ENCODE data around the gene BZW1.
A peak's percentile ranks its signal among the peaks of the same experiment; 100 is the strongest.

The BZW1 gene

DNA sequence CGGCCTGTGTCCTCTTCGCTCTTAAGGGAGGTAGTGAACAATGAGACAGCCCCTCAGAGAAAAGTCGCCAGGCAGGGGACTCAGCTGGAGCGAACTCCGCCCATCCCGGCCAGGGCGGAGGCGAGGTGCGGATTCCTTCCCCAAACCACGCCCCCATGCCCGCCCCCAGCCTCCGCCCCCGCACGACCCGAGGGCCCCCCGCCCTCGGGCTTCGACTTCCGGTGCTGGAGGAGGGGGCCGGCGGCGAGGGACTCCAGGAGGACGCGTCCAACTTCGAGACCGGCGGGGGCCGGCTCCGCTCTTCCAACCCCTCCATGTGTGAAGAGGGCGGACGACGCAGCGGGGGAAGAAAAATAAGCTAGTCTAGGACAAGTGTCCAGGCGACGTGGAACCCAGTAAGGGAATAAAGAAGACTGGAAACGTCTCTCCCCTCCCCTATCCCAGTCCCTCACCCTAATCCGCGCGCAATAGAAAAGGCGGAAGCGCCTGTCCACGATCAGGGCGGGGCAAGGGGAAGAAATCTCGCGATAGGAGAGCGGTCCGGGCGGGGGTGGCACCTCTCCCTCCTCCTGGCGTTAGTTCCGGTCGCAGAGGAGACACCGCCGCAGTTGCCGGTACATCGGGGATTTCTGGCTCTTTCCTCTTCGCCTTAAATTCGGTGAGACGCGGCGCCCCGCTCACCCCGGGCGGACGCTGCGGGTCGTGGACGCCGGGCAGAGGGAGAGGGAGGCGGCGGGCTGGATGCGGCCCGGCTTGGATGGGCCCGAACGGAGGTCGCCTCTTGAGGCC lies at the start of gene BZW1:
BZW1 (plus strand) TSS at position 578 of the 789 bp plus-strand sequence. CDS start 1,308 bp downstream, outside the sequence.
- TF ChIP-seq, protein P1, sequence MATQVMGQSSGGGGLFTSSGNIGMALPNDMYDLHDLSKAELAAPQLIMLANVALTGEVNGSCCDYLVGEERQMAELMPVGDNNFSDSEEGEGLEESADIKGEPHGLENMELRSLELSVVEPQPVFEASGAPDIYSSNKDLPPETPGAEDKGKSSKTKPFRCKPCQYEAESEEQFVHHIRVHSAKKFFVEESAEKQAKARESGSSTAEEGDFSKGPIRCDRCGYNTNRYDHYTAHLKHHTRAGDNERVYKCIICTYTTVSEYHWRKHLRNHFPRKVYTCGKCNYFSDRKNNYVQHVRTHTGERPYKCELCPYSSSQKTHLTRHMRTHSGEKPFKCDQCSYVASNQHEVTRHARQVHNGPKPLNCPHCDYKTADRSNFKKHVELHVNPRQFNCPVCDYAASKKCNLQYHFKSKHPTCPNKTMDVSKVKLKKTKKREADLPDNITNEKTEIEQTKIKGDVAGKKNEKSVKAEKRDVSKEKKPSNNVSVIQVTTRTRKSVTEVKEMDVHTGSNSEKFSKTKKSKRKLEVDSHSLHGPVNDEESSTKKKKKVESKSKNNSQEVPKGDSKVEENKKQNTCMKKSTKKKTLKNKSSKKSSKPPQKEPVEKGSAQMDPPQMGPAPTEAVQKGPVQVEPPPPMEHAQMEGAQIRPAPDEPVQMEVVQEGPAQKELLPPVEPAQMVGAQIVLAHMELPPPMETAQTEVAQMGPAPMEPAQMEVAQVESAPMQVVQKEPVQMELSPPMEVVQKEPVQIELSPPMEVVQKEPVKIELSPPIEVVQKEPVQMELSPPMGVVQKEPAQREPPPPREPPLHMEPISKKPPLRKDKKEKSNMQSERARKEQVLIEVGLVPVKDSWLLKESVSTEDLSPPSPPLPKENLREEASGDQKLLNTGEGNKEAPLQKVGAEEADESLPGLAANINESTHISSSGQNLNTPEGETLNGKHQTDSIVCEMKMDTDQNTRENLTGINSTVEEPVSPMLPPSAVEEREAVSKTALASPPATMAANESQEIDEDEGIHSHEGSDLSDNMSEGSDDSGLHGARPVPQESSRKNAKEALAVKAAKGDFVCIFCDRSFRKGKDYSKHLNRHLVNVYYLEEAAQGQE (IDR thresholded peaks at IDR 0.05; ENCODE audit: low read depth) = no peak; the same call in 1 of the 2 replicates
- TF ChIP-seq CREB1 (IDR thresholded peaks at IDR 0.05; ENCODE audit: low read depth) = peak; percentile 26; the same call in 1 of the 2 replicates
- TF ChIP-seq EGR1 (IDR thresholded peaks at IDR 0.05) = peak; percentile 92
- no peak for TF ChIP-seq TEAD4 (IDR thresholded peaks at IDR 0.05)
- no peak for TF ChIP-seq RAD21 (IDR thresholded peaks at IDR 0.05; ENCODE audit: low read depth)
- TF ChIP-seq ZBTB7A (IDR thresholded peaks at IDR 0.05; ENCODE audit: low read depth) = no peak
- TF ChIP-seq NFIC (IDR thresholded peaks at IDR 0.05) = no peak
- TF ChIP-seq, protein P2, sequence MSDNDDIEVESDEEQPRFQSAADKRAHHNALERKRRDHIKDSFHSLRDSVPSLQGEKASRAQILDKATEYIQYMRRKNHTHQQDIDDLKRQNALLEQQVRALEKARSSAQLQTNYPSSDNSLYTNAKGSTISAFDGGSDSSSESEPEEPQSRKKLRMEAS (IDR thresholded peaks at IDR 0.05) = peak; percentile 23; the same call in 1 of the 2 replicates
- TF ChIP-seq, protein P3, sequence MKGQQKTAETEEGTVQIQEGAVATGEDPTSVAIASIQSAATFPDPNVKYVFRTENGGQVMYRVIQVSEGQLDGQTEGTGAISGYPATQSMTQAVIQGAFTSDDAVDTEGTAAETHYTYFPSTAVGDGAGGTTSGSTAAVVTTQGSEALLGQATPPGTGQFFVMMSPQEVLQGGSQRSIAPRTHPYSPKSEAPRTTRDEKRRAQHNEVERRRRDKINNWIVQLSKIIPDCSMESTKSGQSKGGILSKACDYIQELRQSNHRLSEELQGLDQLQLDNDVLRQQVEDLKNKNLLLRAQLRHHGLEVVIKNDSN (IDR thresholded peaks at IDR 0.05) = no peak
- TF ChIP-seq EP300 (IDR thresholded peaks at IDR 0.05; ENCODE audit: borderline replicate concordance) = peak; percentile 25; the same call in 1 of the 2 replicates
- TF ChIP-seq YY1 (IDR thresholded peaks at IDR 0.05; ENCODE audit: low read depth) = peak; percentile 29; the same call in 1 of the 2 replicates
- TF ChIP-seq TAF1 (IDR thresholded peaks at IDR 0.05; ENCODE audit: low read depth) = peak; percentile 89
- TF ChIP-seq TCF12 (IDR thresholded peaks at IDR 0.05; ENCODE audit: low read depth) = no peak
- TF ChIP-seq CEBPB (IDR thresholded peaks at IDR 0.05) = no peak
- TF ChIP-seq FOXM1 (IDR thresholded peaks at IDR 0.05; ENCODE audit: borderline replicate concordance, low read depth) = no peak

DNA sequence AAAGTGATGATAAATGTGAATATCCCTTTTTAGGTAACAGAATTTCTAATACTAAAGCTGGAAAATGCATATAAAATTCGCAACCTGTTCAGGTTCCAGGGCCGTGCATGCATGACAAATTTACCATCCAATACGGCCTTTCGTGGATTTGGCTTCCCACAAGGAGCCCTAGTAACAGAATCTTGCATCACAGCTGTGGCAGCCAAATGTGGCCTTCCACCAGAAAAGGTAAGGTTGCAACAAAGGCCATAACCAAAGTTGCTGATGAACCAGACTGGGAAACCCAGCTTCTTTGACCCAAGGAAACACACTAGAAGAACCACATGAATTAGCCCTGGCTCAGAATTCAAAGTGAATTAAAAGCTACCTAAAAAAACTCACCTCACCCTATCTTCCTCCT lies 49.6 kb upstream of the BZW1 start:
- TF ChIP-seq CREB1 (IDR thresholded peaks at IDR 0.05; ENCODE audit: low read depth) = no peak
- TF ChIP-seq TCF12 (IDR thresholded peaks at IDR 0.05; ENCODE audit: low read depth) = no peak
- TF ChIP-seq TEAD4 (IDR thresholded peaks at IDR 0.05) = no peak
- TF ChIP-seq TAF1 (IDR thresholded peaks at IDR 0.05; ENCODE audit: low read depth) = no peak
- TF ChIP-seq EGR1 (IDR thresholded peaks at IDR 0.05) = no peak
- TF ChIP-seq FOXM1 (IDR thresholded peaks at IDR 0.05; ENCODE audit: borderline replicate concordance, low read depth) = no peak
- no peak for TF ChIP-seq ZBTB7A (IDR thresholded peaks at IDR 0.05; ENCODE audit: low read depth)
- no peak for TF ChIP-seq CEBPB (IDR thresholded peaks at IDR 0.05)
- TF ChIP-seq, protein P1 (IDR thresholded peaks at IDR 0.05; ENCODE audit: low read depth) = no peak

DNA sequence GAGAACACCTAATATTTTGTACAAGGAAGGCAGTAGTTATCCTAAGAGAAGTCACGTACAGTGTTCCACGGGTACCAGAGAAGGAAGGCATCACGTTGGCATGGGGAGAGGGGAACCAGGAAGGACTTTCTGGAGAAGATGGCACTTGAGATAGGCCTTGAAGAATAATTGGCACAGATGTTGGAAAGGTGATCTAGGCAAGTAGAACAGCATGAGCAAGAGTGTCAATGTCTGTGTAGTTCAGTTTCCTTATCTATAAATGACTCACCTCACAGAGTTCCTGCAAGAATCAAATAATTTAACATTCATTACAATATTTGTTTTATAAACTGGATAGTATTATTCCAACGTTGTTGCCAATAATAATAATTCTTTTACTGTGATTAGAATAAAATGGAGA lies 48.3 kb upstream of the BZW1 start:
- no peak for TF ChIP-seq TAF1 (IDR thresholded peaks at IDR 0.05; ENCODE audit: low read depth)
- no peak for TF ChIP-seq CEBPB (IDR thresholded peaks at IDR 0.05)
- no peak for TF ChIP-seq ZBTB7A (IDR thresholded peaks at IDR 0.05; ENCODE audit: low read depth)
- TF ChIP-seq TCF12 (IDR thresholded peaks at IDR 0.05; ENCODE audit: low read depth) = no peak
- TF ChIP-seq RAD21 (IDR thresholded peaks at IDR 0.05; ENCODE audit: low read depth) = no peak
- TF ChIP-seq, protein P2 (IDR thresholded peaks at IDR 0.05) = no peak

DNA sequence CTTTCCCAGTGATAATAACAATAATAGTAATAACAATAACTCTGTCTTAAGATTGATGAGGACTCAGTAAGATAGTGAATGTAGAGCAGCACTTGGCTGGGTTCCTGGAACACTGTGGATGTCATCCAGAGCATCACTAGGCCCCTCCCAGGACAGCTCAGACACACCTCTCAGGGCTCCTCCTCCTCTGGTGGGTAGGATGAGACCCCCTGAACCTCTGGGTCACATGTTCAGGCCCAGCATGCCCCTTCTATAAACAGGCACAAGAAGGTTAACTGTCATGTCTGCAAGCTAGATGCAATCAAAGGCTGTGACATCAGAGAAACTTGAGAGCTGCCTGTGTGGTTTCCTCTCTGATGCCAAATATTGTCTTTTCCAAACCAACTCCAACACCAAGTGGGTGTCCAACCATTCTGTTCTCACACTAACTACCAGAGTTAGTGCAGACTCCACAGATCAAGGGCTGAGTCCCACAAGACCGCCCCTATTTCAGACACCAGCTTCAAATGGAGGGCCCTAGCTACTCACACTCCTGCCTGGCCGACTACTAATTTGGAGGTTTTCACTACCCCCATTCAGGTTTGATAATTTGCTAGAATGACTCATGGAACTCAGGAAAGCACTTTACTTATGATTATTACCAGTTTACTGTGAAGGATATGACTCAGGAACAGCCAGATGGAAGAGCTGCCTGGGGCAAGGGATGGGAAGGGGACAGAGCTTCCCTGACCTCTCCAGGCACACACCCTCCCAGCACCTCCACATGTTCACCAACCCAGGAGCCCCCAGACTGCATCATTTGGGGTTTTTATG lies 46.4 kb upstream of the BZW1 start:
- TF ChIP-seq EP300 (IDR thresholded peaks at IDR 0.05; ENCODE audit: borderline replicate concordance) (no peak), NFIC (IDR thresholded peaks at IDR 0.05) (no peak), FOXM1 (IDR thresholded peaks at IDR 0.05; ENCODE audit: borderline replicate concordance, low read depth) (no peak), RAD21 (IDR thresholded peaks at IDR 0.05; ENCODE audit: low read depth) (no peak), YY1 (IDR thresholded peaks at IDR 0.05; ENCODE audit: low read depth) (no peak), EGR1 (IDR thresholded peaks at IDR 0.05) (no peak)
- TF ChIP-seq, protein P3 (IDR thresholded peaks at IDR 0.05) = no peak

DNA sequence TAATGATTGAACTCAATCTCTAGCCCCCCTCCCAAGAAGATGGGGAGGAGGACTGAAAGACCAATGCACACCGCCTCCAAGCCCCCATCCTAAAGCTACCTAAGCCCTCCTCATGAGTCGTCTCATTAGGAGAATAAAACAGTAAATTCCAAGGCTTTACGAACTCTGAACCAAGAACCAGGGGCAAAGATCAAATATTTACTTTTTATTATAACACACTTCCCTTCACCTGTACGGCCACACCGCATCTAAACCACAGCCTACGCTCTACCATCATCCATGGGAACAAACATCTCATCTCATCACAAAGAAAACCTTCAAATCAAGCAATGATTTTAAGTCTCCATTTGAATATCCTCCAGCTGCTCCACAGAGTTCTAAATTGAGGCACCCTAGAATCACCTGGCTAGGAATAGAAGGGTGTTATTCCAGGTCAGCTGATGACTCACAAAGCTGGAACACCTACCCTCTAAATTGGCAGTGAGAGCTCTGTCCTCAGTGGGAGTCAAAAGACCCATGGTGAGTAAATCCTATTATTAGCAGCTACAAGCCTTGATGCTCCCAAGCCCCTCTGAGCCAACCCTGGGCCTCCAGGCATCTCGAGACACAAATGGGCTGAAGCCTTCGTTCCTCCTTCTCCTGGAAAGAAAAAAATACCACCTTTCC lies 45.6 kb upstream of the BZW1 start:
- TF ChIP-seq RAD21 (IDR thresholded peaks at IDR 0.05; ENCODE audit: low read depth) (no peak), EP300 (IDR thresholded peaks at IDR 0.05; ENCODE audit: borderline replicate concordance) (no peak)

All from Ishikawa (cell line).